MM.1S (cell line): Measurements from ENCODE around the gene SERPINB1.

Source experiments
- DNase-seq: peaks from one replicate; pipeline ENCODE4 v3.0.0-alpha.2; 2015
- H2AFZ ChIP-seq: fragments of 300-600 bp; sonication (generic); 2 replicates; pipeline ENCODE4 v1.6.0; 2016; ENCODE audit warnings: antibody characterized with exemption, low read length
- H3F3A ChIP-seq: fragments of 300-600 bp; sonication (generic); 2 replicates; pipeline ENCODE4 v1.6.1; 2016; ENCODE audit warnings: mild to moderate bottlenecking, antibody characterized with exemption, low read length, moderate library complexity, mixed read lengths; ENCODE audit not compliant: insufficient read depth
- H3K27ac ChIP-seq: fragments of 300-600 bp; sonication (generic); 2 replicates; pipeline ENCODE4 v1.5.1; 2016; ENCODE audit warnings: mild to moderate bottlenecking, low read length
- H3K27me3 ChIP-seq: fragments of 300-600 bp; sonication (generic); replicated peaks from 2 replicates; pipeline ENCODE4 v1.6.0; 2016; ENCODE audit warnings: low read length; ENCODE audit not compliant: insufficient read depth
- H3K36me3 ChIP-seq: fragments of 300-600 bp; sonication (generic); replicated peaks from 2 replicates; pipeline ENCODE4 v1.6.1; 2016; ENCODE audit warnings: mild to moderate bottlenecking, low read length, mixed read lengths; ENCODE audit not compliant: insufficient read depth
- H3K4me1 ChIP-seq: fragments of 300-600 bp; sonication (generic); 2 replicates; pipeline ENCODE4 v1.6.1; 2016; ENCODE audit warnings: low read length, mixed read lengths
- H3K4me2 ChIP-seq: fragments of 300-600 bp; sonication (generic); 2 replicates; pipeline ENCODE4 v1.6.0; 2016; ENCODE audit warnings: low read depth, low read length
- H3K4me3 ChIP-seq: fragments of 300-600 bp; sonication (generic); 2 replicates; pipeline ENCODE4 v1.5.1; 2016; ENCODE audit warnings: low read length, mixed read lengths
- H3K79me2 ChIP-seq: fragments of 300-600 bp; sonication (generic); 2 replicates; pipeline ENCODE4 v1.6.1; 2016; ENCODE audit warnings: mixed run types, low read length, mixed read lengths
- H3K9ac ChIP-seq: fragments of 300-600 bp; sonication (generic); 2 replicates; pipeline ENCODE4 v1.6.1; 2016; ENCODE audit warnings: low read length, mixed read lengths
- H3K9me2 ChIP-seq: fragments of 300-600 bp; sonication (generic); replicated peaks from 2 replicates; pipeline ENCODE4 v1.6.1; 2016; ENCODE audit warnings: mild to moderate bottlenecking, low read length, mixed read lengths; ENCODE audit not compliant: insufficient read depth
- H3K9me3 ChIP-seq: fragments of 300-600 bp; sonication (generic); replicated peaks from 2 replicates; pipeline ENCODE4 v1.6.1; 2016; ENCODE audit warnings: mild to moderate bottlenecking, low read length, mixed read lengths; ENCODE audit not compliant: insufficient read depth
- H4K20me1 ChIP-seq: fragments of 300-600 bp; sonication (generic); 2 replicates; pipeline ENCODE4 v1.6.1; 2016; ENCODE audit warnings: mild to moderate bottlenecking, low read length, moderate library complexity, mixed read lengths; ENCODE audit not compliant: insufficient read depth
- CTCF ChIP-seq: fragments of 300-600 bp; sonication (generic); IDR thresholded peaks from 2 replicates; pipeline ENCODE4 v1.5.1; 2016; ENCODE audit warnings: antibody characterized with exemption, low read length, mixed read lengths
- EZH2 ChIP-seq: fragments of 300-600 bp; sonication (generic); optimal IDR thresholded peaks from 2 replicates; pipeline ENCODE3; 2017; ENCODE audit warnings: low read depth, mild to moderate bottlenecking, antibody characterized with exemption, low read length, mixed read lengths
- EZH2phosphoT487 ChIP-seq: fragments of 300-600 bp; sonication (generic); IDR thresholded peaks from 2 replicates; pipeline ENCODE4 v1.6.1; 2018; ENCODE audit warnings: antibody characterized with exemption, low read length

The SERPINB1 gene

GRCh38 chr6:2798586-2799134 is 43.0 kb downstream of the SERPINB1 start:
- Histone ChIP-seq H3K36me3 (no peaks in the 10 kb centered on the region), H3K27me3 (no peaks in the 10 kb centered on the region), H3K27ac (no peak overlapping the region), H3K79me2 (no peaks in the 10 kb centered on the region), H3K4me1 (no peaks in the 10 kb centered on the region), H3K4me2 (no peak overlapping the region), H3K9me2 (no peaks in the 10 kb centered on the region), H3K9me3 (no peaks in the 10 kb centered on the region), H4K20me1 (no peaks in the 10 kb centered on the region), H3K9ac (no peak overlapping the region), H3K4me3 (no peak overlapping the region), H2AFZ (no peak overlapping the region), H3F3A (no peaks in the 10 kb centered on the region)
- TF ChIP-seq CTCF: no peak
- TF ChIP-seq EZH2phosphoT487: no peak
- TF ChIP-seq EZH2: no peak
- no peak for DNase-seq

- Histone ChIP-seq H3F3A (no peaks in the 10 kb centered on the region), H3K4me1 (no peaks in the 10 kb centered on the region), H3K36me3 (no peaks in the 10 kb centered on the region), H4K20me1 (no peaks in the 10 kb centered on the region), H3K27ac (no peak overlapping the region), H3K4me2 (no peak overlapping the region), H3K4me3 (no peak overlapping the region), H3K9me2 (no peaks in the 10 kb centered on the region), H3K9ac (no peak overlapping the region), H3K9me3 (no peaks in the 10 kb centered on the region), H2AFZ (no peak overlapping the region), H3K79me2 (no peaks in the 10 kb centered on the region), H3K27me3 (no peaks in the 10 kb centered on the region)
- TF ChIP-seq EZH2phosphoT487 (no peak), EZH2 (no peak)
- no peak for DNase-seq
These were observed 44.1 kb downstream of the SERPINB1 start for GRCh38 chr6:2797564-2798031.

- no peaks in the 10 kb centered on the region for H3F3A ChIP-seq
- H3K4me2 ChIP-seq: no peak overlapping the region
- no peaks in the 10 kb centered on the region for H3K79me2 ChIP-seq
- H3K9me3 ChIP-seq: no peaks in the 10 kb centered on the region
- no peak for DNase-seq
- no peak overlapping the region for H3K4me3 ChIP-seq
- no peak overlapping the region for H3K27ac ChIP-seq
- H4K20me1 ChIP-seq: no peaks in the 10 kb centered on the region
- H3K9me2 ChIP-seq: no peaks in the 10 kb centered on the region
- H3K36me3 ChIP-seq: no peaks in the 10 kb centered on the region
- H3K4me1 ChIP-seq: no peaks in the 10 kb centered on the region
- no peak for TF ChIP-seq EZH2
- H2AFZ ChIP-seq: no peak overlapping the region
- no peaks in the 10 kb centered on the region for H3K27me3 ChIP-seq
- H3K9ac ChIP-seq: no peak overlapping the region
These were observed 44.8 kb downstream of the SERPINB1 start for GRCh38 chr6:2796861-2797260.

GRCh38 chr6:2795956-2796355 is 45.7 kb downstream of the SERPINB1 start:
- H3F3A ChIP-seq: no peaks in the 10 kb centered on the region
- no peaks in the 10 kb centered on the region for H3K9me2 ChIP-seq
- H3K79me2 ChIP-seq: no peaks in the 10 kb centered on the region
- no peaks in the 10 kb centered on the region for H3K36me3 ChIP-seq
- no peak for TF ChIP-seq CTCF
- no peak overlapping the region for H3K4me2 ChIP-seq
- no peak overlapping the region for H2AFZ ChIP-seq
- DNase-seq: no peak
- H4K20me1 ChIP-seq: no peaks in the 10 kb centered on the region
- no peaks in the 10 kb centered on the region for H3K4me1 ChIP-seq
- H3K9me3 ChIP-seq: no peaks in the 10 kb centered on the region
- H3K27ac ChIP-seq: no peak overlapping the region
- H3K4me3 ChIP-seq: no peak overlapping the region
- H3K27me3 ChIP-seq: no peaks in the 10 kb centered on the region
- H3K9ac ChIP-seq: no peak overlapping the region
